A673 (cell line): ENCODE measurements around the gene ARHGAP12. TPM values are rescaled to one million over a fixed set of nuclear protein-coding genes. Genes with fewer than 3 reads are reported as not detected.

Experiments used
- BruUV-seq: library from RNA; stranded (reverse); fragments of 400-500 nt; replicated peaks from 2 replicates; lab custom pipeline; 2021; lab: Mats Ljungman, UMichigan
- CTCF ChIA-PET: fragments of 300-600 bp; sonication (Branson Sonifier 250); formaldehyde crosslinking; loops from one replicate; lab custom pipeline; 2022; ENCODE audit warnings: antibody characterized with exemption; lab: Charles Lee
- POLR2A ChIA-PET: fragments of 300-600 bp; sonication (Branson Sonifier 250); formaldehyde crosslinking; loops from one replicate; lab custom pipeline; 2022; ENCODE audit warnings: antibody characterized with exemption; ENCODE audit not compliant: low non-redundant PET; lab: Charles Lee
- DNase-seq: peaks from one replicate; pipeline ENCODE4 v3.0.0-alpha.2; 2015; ENCODE audit warnings: low spot score
- H3K27ac ChIP-seq: fragments of 200-600 bp; sonication (generic); 2 replicates; pipeline ENCODE4 v1.5.1; 2016; ENCODE audit warnings: mixed run types, low read depth, mild to moderate bottlenecking, mixed read lengths, antibody characterized with exemption, low read length; ENCODE audit not compliant: poor library complexity, severe bottlenecking
- H3K27me3 ChIP-seq: fragments of 200-600 bp; sonication (generic); replicated peaks from 2 replicates; pipeline ENCODE4 v1.6.1; 2017; ENCODE audit warnings: mixed run types, low read depth, mild to moderate bottlenecking, mixed read lengths, antibody characterized with exemption, low read length; ENCODE audit not compliant: insufficient read depth, poor library complexity
- H3K36me3 ChIP-seq: fragments of 200-600 bp; sonication (generic); 2 replicates; pipeline ENCODE4 v1.6.1; 2016; ENCODE audit warnings: mixed run types, mild to moderate bottlenecking, mixed read lengths, antibody characterized with exemption, low read length; ENCODE audit not compliant: insufficient read depth, poor library complexity, severe bottlenecking
- H3K4me1 ChIP-seq: fragments of 200-600 bp; sonication (generic); 2 replicates; pipeline ENCODE4 v1.6.1; 2017; ENCODE audit warnings: mixed run types, mild to moderate bottlenecking, mixed read lengths, antibody characterized with exemption, low read length; ENCODE audit not compliant: insufficient read depth, poor library complexity, severe bottlenecking
- H3K4me3 ChIP-seq: fragments of 200-600 bp; sonication (generic); 2 replicates; pipeline ENCODE4 v1.5.1; 2016; ENCODE audit warnings: low read depth, mixed run types, mild to moderate bottlenecking, mixed read lengths, low read length; ENCODE audit not compliant: poor library complexity, severe bottlenecking
- H3K9me3 ChIP-seq: fragments of 200-600 bp; sonication (generic); 2 replicates; pipeline ENCODE4 v1.6.1; 2016; ENCODE audit warnings: mixed run types, low read depth, mild to moderate bottlenecking, mixed read lengths, antibody characterized with exemption, low read length; ENCODE audit not compliant: poor library complexity, severe bottlenecking
- EZH2 ChIP-seq: fragments of 200-600 bp; sonication (generic); IDR thresholded peaks from 2 replicates; pipeline ENCODE4 v1.6.1; 2017; ENCODE audit warnings: borderline replicate concordance, low read depth, mild to moderate bottlenecking, mixed read lengths, antibody characterized with exemption, low read length; ENCODE audit not compliant: poor library complexity, severe bottlenecking
- intact Hi-C: fragments of 100-400 bp; cut with micrococcal nuclease; formaldehyde crosslinking; loops from one replicate; pipeline ENCODE4 v1.10.0; 2022; ENCODE audit not compliant: unreplicated experiment
- total RNA-seq: library from RNA; stranded (reverse); gene quantifications from 2 replicates; pipeline ENCODE4 v1.2.3, GENCODE V29; 2021
- TF ChIP-seq, protein P1 (sequence below): fragments of 300-800, 200-600 bp; sonication (generic); conservative IDR thresholded peaks from 2 replicates; pipeline ENCODE4 v1.5.1; 2017; ENCODE audit warnings: low read depth, mild to moderate bottlenecking, antibody characterized with exemption, low read length, moderate library complexity, mixed read lengths

The ARHGAP12 gene
- total RNA-seq, 1 experiment from 2014 or later, result 30.0 TPM

DNA sequence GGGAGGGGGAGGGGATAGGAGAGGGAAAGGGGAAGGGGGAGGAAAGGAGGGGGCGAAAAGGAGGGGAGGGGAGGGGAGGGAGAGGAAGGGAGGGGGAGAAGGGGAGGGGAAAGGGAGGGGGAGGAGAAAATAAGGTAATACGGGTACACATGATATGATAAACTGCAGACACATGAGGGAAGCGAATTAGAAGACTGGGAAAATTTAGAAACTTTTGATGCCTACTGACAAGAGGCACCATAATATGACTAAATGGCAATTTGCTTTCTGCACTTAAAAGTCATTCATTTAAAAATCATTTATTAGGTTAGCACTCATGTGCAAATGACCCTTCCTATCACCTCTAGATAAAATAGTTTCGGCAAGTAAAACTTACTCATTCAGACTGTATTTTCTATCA is 73.6 kb downstream of the ARHGAP12 start:
- no peaks in the 10 kb centered on the region for H3K4me1 ChIP-seq
- intact Hi-C loops, result no loop called here
- CTCF ChIA-PET, result no interaction called here
- H3K27me3 ChIP-seq, result no peaks in the 10 kb centered on the region
- no TSS peak for BruUV-seq
- H3K36me3 ChIP-seq, result peaks cover 5% of the 10 kb centered on the region
- H3K27ac ChIP-seq, result no peak overlapping the region
- no peak overlapping the region for H3K4me3 ChIP-seq
- POLR2A ChIA-PET, result no interaction called here
- H3K9me3 ChIP-seq, result no peaks in the 10 kb centered on the region
- TF ChIP-seq, protein P1, sequence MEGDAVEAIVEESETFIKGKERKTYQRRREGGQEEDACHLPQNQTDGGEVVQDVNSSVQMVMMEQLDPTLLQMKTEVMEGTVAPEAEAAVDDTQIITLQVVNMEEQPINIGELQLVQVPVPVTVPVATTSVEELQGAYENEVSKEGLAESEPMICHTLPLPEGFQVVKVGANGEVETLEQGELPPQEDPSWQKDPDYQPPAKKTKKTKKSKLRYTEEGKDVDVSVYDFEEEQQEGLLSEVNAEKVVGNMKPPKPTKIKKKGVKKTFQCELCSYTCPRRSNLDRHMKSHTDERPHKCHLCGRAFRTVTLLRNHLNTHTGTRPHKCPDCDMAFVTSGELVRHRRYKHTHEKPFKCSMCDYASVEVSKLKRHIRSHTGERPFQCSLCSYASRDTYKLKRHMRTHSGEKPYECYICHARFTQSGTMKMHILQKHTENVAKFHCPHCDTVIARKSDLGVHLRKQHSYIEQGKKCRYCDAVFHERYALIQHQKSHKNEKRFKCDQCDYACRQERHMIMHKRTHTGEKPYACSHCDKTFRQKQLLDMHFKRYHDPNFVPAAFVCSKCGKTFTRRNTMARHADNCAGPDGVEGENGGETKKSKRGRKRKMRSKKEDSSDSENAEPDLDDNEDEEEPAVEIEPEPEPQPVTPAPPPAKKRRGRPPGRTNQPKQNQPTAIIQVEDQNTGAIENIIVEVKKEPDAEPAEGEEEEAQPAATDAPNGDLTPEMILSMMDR, result no peak
- TF ChIP-seq EZH2, result no peak
- no peak for DNase-seq

GRCh38 chr10:31853629-31854028 is 75.0 kb downstream of the ARHGAP12 start:
- no peaks in the 10 kb centered on the region for H3K27me3 ChIP-seq
- POLR2A ChIA-PET, result no interaction called here
- no peaks in the 10 kb centered on the region for H3K4me1 ChIP-seq
- no peak for DNase-seq
- intact Hi-C loops, result no loop called here
- CTCF ChIA-PET, result no interaction called here
- TF ChIP-seq EZH2, result no peak
- TF ChIP-seq, protein P1, result no peak
- no peak overlapping the region for H3K4me3 ChIP-seq
- H3K36me3 ChIP-seq, result no peaks in the 10 kb centered on the region
- no TSS peak for BruUV-seq
- H3K9me3 ChIP-seq, result no peaks in the 10 kb centered on the region
- H3K27ac ChIP-seq, result no peak overlapping the region

GRCh38 chr10:31851216-31851615 is 77.4 kb downstream of the ARHGAP12 start:
- TF ChIP-seq, protein P1, result no peak
- TF ChIP-seq EZH2, result no peak
- no peaks in the 10 kb centered on the region for H3K36me3 ChIP-seq
- ChIA-PET POLR2A (no interaction called here), CTCF (no interaction called here)
- H3K4me1 ChIP-seq, result no peaks in the 10 kb centered on the region
- no TSS peak for BruUV-seq
- no peak overlapping the region for H3K4me3 ChIP-seq
- no peak for DNase-seq
- no peak overlapping the region for H3K27ac ChIP-seq
- no peaks in the 10 kb centered on the region for H3K27me3 ChIP-seq
- H3K9me3 ChIP-seq, result no peaks in the 10 kb centered on the region
- intact Hi-C loops, result no loop called here
